ENCODE data around the gene USP17L29.
"Not testable (repeated sequence)": the region's sequence is repeated elsewhere in the genome, so short reads cannot be mapped to it uniquely, and the experiment has no call there.

The USP17L29 gene, protein sequence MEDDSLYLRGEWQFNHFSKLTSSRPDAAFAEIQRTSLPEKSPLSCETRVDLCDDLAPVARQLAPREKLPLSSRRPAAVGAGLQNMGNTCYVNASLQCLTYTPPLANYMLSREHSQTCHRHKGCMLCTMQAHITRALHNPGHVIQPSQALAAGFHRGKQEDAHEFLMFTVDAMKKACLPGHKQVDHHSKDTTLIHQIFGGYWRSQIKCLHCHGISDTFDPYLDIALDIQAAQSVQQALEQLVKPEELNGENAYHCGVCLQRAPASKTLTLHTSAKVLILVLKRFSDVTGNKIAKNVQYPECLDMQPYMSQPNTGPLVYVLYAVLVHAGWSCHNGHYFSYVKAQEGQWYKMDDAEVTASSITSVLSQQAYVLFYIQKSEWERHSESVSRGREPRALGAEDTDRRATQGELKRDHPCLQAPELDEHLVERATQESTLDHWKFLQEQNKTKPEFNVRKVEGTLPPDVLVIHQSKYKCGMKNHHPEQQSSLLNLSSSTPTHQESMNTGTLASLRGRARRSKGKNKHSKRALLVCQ

DNA sequence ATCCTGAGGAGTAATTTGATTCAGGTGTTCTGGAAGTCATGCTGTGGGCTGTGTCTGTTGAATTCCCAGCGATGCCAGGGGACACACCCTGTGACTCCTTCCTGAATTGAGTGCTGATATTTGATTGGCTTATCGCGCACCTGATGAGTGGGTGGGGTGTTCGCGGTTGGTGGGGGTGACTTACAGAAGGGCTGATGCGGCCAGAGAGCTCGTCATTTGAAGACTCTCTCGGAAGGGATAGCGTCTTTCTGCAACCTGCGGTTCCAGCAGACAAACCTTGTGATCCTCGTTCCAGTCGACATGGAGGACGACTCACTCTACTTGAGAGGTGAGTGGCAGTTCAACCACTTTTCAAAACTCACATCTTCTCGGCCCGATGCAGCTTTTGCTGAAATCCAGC lies at the start of gene USP17L29:
USP17L29 (plus strand) TSS at position 301 of the 400 bp plus-strand sequence; CDS start at position 301, 0 bp downstream.
- H3K9ac ChIP-seq, H3K36me3 ChIP-seq, H4K20me1 ChIP-seq: not testable (repeated sequence)

DNA sequence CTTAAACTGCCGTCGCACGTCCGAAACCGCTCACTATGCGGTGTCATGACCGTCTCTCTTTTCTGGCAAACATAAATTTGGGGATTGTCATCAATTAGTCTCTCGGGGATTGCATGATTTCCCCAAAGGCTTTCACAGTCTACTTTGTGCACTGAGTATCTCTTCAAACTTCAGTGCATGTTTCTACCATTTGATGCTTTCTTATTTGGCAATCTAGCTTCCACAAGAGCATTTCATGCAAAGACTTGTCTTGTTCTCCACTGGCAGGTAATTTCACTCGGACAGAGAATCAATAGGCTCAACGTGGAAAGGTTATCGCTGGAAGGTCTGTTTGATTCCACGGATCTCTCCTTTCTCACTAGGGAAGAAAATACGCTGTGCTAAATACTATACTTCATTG lies 29.2 kb upstream of the USP17L29 start:
- not testable (repeated sequence) for H3K4me1 ChIP-seq, H4K20me1 ChIP-seq, H3K9ac ChIP-seq, H3K27ac ChIP-seq, H3K9me3 ChIP-seq, H3K27me3 ChIP-seq, H3K4me2 ChIP-seq, H3K4me3 ChIP-seq, H3K36me3 ChIP-seq

More for the DNA sequence above, at the start of gene USP17L29:
- not testable (repeated sequence) for H3K9me3 ChIP-seq, H3K27me3 ChIP-seq, H3K4me2 ChIP-seq, H3K4me3 ChIP-seq, H3K27ac ChIP-seq, H3K4me1 ChIP-seq

DNA sequence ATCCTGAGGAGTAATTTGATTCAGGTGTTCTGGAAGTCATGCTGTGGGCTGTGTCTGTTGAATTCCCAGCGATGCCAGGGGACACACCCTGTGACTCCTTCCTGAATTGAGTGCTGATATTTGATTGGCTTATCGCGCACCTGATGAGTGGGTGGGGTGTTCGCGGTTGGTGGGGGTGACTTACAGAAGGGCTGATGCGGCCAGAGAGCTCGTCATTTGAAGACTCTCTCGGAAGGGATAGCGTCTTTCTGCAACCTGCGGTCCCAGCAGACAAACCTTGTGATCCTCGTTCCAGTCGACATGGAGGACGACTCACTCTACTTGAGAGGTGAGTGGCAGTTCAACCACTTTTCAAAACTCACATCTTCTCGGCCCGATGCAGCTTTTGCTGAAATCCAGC lies 28.6 kb upstream of the USP17L29 start, which contains the start of gene USP17L24:
USP17L24 (plus strand) TSS at position 301 of the 400 bp plus-strand sequence; CDS start at position 301, 0 bp downstream.
- H3K27ac ChIP-seq, H3K27me3 ChIP-seq, H4K20me1 ChIP-seq, H3K36me3 ChIP-seq, H3K9ac ChIP-seq, H3K4me1 ChIP-seq, H3K4me2 ChIP-seq, H3K4me3 ChIP-seq, H3K9me3 ChIP-seq: not testable (repeated sequence)

DNA sequence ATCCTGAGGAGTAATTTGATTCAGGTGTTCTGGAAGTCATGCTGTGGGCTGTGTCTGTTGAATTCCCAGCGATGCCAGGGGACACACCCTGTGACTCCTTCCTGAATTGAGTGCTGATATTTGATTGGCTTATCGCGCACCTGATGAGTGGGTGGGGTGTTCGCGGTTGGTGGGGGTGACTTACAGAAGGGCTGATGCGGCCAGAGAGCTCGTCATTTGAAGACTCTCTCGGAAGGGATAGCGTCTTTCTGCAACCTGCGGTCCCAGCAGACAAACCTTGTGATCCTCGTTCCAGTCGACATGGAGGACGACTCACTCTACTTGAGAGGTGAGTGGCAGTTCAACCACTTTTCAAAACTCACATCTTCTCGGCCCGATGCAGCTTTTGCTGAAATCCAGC lies 23.8 kb upstream of the USP17L29 start, which contains the start of gene USP17L25:
USP17L25 (plus strand) TSS at position 301 of the 400 bp plus-strand sequence; CDS start at position 301, 0 bp downstream.
- not testable (repeated sequence) for H3K9me3 ChIP-seq

DNA sequence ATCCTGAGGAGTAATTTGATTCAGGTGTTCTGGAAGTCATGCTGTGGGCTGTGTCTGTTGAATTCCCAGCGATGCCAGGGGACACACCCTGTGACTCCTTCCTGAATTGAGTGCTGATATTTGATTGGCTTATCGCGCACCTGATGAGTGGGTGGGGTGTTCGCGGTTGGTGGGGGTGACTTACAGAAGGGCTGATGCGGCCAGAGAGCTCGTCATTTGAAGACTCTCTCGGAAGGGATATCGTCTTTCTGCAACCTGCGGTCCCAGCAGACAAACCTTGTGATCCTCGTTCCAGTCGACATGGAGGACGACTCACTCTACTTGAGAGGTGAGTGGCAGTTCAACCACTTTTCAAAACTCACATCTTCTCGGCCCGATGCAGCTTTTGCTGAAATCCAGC lies 19.1 kb upstream of the USP17L29 start, which contains the start of gene USP17L26:
USP17L26 (plus strand) TSS at position 301 of the 400 bp plus-strand sequence; CDS start at position 301, 0 bp downstream.
- not testable (repeated sequence) for H3K9me3 ChIP-seq, H3K9ac ChIP-seq, H3K27ac ChIP-seq, H3K4me3 ChIP-seq, H3K4me1 ChIP-seq, H3K36me3 ChIP-seq, H4K20me1 ChIP-seq, H3K4me2 ChIP-seq, H3K27me3 ChIP-seq

More for the DNA sequence above, 23.8 kb upstream of the USP17L29 start, which contains the start of gene USP17L25:
- H3K9ac ChIP-seq, H3K4me1 ChIP-seq, H3K36me3 ChIP-seq, H4K20me1 ChIP-seq, H3K27ac ChIP-seq, H3K4me3 ChIP-seq, H3K4me2 ChIP-seq, H3K27me3 ChIP-seq: not testable (repeated sequence)

DNA sequence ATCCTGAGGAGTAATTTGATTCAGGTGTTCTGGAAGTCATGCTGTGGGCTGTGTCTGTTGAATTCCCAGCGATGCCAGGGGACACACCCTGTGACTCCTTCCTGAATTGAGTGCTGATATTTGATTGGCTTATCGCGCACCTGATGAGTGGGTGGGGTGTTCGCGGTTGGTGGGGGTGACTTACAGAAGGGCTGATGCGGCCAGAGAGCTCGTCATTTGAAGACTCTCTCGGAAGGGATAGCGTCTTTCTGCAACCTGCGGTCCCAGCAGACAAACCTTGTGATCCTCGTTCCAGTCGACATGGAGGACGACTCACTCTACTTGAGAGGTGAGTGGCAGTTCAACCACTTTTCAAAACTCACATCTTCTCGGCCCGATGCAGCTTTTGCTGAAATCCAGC lies 14.3 kb upstream of the USP17L29 start, which contains the start of gene USP17L5:
USP17L5 (plus strand) TSS at position 301 of the 400 bp plus-strand sequence; CDS start at position 301, 0 bp downstream.
- H4K20me1 ChIP-seq, H3K9me3 ChIP-seq, H3K4me2 ChIP-seq, H3K27me3 ChIP-seq, H3K4me1 ChIP-seq, H3K4me3 ChIP-seq, H3K36me3 ChIP-seq, H3K27ac ChIP-seq, H3K9ac ChIP-seq: not testable (repeated sequence)

DNA sequence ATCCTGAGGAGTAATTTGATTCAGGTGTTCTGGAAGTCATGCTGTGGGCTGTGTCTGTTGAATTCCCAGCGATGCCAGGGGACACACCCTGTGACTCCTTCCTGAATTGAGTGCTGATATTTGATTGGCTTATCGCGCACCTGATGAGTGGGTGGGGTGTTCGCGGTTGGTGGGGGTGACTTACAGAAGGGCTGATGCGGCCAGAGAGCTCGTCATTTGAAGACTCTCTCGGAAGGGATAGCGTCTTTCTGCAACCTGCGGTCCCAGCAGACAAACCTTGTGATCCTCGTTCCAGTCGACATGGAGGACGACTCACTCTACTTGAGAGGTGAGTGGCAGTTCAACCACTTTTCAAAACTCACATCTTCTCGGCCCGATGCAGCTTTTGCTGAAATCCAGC lies 9.6 kb upstream of the USP17L29 start, which contains the start of gene USP17L27:
USP17L27 (plus strand) TSS at position 301 of the 400 bp plus-strand sequence; CDS start at position 301, 0 bp downstream.
- H3K27ac ChIP-seq, H3K4me3 ChIP-seq, H3K36me3 ChIP-seq, H3K27me3 ChIP-seq, H4K20me1 ChIP-seq, H3K9me3 ChIP-seq, H3K4me2 ChIP-seq, H3K4me1 ChIP-seq, H3K9ac ChIP-seq: not testable (repeated sequence)

DNA sequence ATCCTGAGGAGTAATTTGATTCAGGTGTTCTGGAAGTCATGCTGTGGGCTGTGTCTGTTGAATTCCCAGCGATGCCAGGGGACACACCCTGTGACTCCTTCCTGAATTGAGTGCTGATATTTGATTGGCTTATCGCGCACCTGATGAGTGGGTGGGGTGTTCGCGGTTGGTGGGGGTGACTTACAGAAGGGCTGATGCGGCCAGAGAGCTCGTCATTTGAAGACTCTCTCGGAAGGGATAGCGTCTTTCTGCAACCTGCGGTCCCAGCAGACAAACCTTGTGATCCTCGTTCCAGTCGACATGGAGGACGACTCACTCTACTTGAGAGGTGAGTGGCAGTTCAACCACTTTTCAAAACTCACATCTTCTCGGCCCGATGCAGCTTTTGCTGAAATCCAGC lies 4.8 kb upstream of the USP17L29 start, which contains the start of gene USP17L28:
USP17L28 (plus strand) TSS at position 301 of the 400 bp plus-strand sequence; CDS start at position 301, 0 bp downstream.
- not testable (repeated sequence) for H3K4me2 ChIP-seq, H3K27me3 ChIP-seq, H4K20me1 ChIP-seq, H3K9me3 ChIP-seq, H3K36me3 ChIP-seq, H3K4me3 ChIP-seq, H3K27ac ChIP-seq, H3K4me1 ChIP-seq, H3K9ac ChIP-seq

DNA sequence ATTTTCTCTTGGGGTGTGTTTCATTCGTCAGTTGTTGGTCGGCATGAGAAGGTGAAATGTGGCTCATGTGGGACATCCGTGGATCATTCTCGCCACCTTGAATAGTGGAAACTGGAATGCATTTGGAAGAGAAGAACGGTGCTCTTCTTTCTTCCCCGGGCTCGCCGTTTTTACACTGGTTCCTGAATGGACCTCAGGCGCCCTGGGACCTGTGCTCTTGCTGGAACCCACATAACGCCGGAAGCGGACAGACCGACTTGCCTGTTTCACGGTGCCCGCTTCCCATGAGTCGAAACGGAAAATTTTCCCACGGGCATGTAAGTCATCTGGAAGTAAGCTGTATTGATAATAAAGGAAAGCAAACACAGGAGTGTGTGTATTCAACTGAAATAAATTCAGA lies 2.6 kb upstream of the USP17L29 start:
- H3K4me3 ChIP-seq, H3K4me2 ChIP-seq, H4K20me1 ChIP-seq, H3K9ac ChIP-seq, H3K27me3 ChIP-seq, H3K9me3 ChIP-seq, H3K36me3 ChIP-seq, H3K27ac ChIP-seq, H3K4me1 ChIP-seq: not testable (repeated sequence)

DNA sequence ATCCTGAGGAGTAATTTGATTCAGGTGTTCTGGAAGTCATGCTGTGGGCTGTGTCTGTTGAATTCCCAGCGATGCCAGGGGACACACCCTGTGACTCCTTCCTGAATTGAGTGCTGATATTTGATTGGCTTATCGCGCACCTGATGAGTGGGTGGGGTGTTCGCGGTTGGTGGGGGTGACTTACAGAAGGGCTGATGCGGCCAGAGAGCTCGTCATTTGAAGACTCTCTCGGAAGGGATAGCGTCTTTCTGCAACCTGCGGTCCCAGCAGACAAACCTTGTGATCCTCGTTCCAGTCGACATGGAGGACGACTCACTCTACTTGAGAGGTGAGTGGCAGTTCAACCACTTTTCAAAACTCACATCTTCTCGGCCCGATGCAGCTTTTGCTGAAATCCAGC lies 9.4 kb downstream of the USP17L29 start, which contains the start of gene USP17L30:
USP17L30 (plus strand) TSS at position 301 of the 400 bp plus-strand sequence; CDS start at position 301, 0 bp downstream.
- not testable (repeated sequence) for H3K27ac ChIP-seq, H3K4me2 ChIP-seq, H3K36me3 ChIP-seq, H3K9me3 ChIP-seq, H4K20me1 ChIP-seq, H3K4me1 ChIP-seq, H3K9ac ChIP-seq, H3K4me3 ChIP-seq, H3K27me3 ChIP-seq

DNA sequence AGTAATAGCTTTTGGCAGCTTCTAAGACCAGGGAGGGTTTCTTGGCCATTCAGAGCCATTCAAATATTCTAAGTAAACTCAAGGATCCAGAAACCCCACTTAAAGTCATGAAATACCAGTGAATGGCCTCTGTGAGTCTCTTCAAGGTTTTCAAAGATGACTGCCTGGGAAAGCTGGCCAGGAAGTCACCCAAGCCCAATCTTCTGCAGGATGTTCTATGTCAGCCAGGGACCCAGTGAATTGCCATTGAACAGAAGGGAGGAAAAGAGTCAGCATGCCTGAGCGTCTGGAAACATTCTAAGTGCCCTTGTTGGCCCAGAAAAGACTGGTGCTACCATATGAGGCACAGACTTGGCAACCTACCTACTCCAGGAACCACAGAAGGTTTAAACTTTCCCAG lies 26.4 kb downstream of the USP17L29 start:
- not testable (repeated sequence) for H3K9ac ChIP-seq, H3K4me3 ChIP-seq, H3K36me3 ChIP-seq, H3K9me3 ChIP-seq, H4K20me1 ChIP-seq, H3K4me1 ChIP-seq, H3K27ac ChIP-seq, H3K27me3 ChIP-seq, H3K4me2 ChIP-seq

DNA sequence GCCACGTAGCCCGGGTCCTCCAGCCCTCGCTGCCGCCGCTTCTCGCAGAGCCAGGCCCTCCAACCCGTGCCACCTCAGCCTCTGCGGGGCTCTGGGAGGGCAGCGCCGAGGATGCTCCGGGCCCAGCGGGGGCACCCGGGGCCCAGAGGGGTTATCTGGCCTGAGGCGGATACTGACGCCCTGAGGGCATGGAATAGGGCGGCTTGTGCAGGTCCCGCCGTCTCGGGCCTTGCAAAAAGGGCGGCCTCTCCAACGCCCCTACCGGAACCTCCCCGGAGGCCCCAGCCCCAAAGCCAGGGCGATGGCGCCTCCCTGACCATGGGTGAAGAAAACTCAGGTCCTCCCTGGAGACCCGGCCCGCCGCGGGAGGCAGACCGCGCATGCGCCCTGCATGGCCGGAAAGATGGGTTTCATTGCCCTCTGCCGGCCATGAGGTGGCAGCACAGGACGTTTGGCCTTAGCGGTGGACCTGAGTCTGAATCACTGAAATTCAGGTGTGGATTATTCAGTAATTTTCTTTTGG lies 27.6 kb downstream of the USP17L29 start:
- not testable (repeated sequence) for H3K27me3 ChIP-seq, H3K4me3 ChIP-seq, H3K4me1 ChIP-seq, H3K36me3 ChIP-seq, H3K9ac ChIP-seq, H3K9me3 ChIP-seq, H3K27ac ChIP-seq, H4K20me1 ChIP-seq, H3K4me2 ChIP-seq

Data from BLaER1 (cell line).